MM.1S (cell line): Measurements from ENCODE around the gene TTC28.

Experiments used
- CTCF ChIP-seq: fragments of 300-600 bp; sonication (generic); IDR thresholded peaks from 2 replicates; pipeline ENCODE4 v1.5.1; 2016; ENCODE audit warnings: antibody characterized with exemption, low read length, mixed read lengths
- EZH2 ChIP-seq: fragments of 300-600 bp; sonication (generic); optimal IDR thresholded peaks from 2 replicates; pipeline ENCODE3; 2017; ENCODE audit warnings: low read depth, mild to moderate bottlenecking, antibody characterized with exemption, low read length, mixed read lengths
- EZH2phosphoT487 ChIP-seq: fragments of 300-600 bp; sonication (generic); IDR thresholded peaks from 2 replicates; pipeline ENCODE4 v1.6.1; 2018; ENCODE audit warnings: antibody characterized with exemption, low read length

- TF ChIP-seq EZH2 (no peak), CTCF (no peak), EZH2phosphoT487 (no peak)
Measured at GRCh38 chr22:28249402-28249801, 430.2 kb downstream of the TTC28 start.
